DOHH2 (cell line): ENCODE measurements around the gene SLC35G2.

ENCODE experiments used
- EZH2phosphoT487 ChIP-seq: fragments of 200-600 bp; sonication (generic); IDR thresholded peaks from 2 replicates; pipeline ENCODE4 v1.6.1; 2017; ENCODE audit warnings: borderline replicate concordance, mild to moderate bottlenecking, antibody characterized with exemption, low read length, moderate library complexity, mixed read lengths
- TF ChIP-seq, protein P1 (sequence below): fragments of 200-600 bp; sonication (generic); IDR thresholded peaks from one replicate; pipeline ENCODE4 v1.5.1; 2014; ENCODE audit warnings: antibody characterized with exemption, mild to moderate bottlenecking, low read depth, low read length; ENCODE audit not compliant: poor library complexity, severe bottlenecking

DNA sequence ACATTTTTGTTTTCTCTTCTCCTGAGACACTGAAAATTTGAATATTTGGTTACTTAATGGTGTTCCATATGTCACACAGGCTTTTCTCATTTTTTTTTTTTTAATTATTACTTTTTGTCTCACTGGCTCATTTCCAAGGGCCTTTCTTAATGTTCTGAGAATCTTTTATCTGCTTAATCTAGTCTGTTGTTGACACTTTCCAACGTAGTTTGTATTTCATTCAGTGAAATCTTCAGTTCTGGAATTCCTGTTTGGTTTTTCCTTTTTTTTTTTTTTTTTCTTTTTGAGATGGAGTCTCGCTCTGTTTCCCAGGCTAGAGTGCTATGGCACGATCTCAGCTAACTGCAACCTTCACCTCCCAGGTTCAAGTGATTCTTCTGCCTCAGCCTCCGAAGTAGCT, 85.8 kb downstream of the SLC35G2 start:
- TF ChIP-seq EZH2phosphoT487 = no peak
- TF ChIP-seq, protein P1, sequence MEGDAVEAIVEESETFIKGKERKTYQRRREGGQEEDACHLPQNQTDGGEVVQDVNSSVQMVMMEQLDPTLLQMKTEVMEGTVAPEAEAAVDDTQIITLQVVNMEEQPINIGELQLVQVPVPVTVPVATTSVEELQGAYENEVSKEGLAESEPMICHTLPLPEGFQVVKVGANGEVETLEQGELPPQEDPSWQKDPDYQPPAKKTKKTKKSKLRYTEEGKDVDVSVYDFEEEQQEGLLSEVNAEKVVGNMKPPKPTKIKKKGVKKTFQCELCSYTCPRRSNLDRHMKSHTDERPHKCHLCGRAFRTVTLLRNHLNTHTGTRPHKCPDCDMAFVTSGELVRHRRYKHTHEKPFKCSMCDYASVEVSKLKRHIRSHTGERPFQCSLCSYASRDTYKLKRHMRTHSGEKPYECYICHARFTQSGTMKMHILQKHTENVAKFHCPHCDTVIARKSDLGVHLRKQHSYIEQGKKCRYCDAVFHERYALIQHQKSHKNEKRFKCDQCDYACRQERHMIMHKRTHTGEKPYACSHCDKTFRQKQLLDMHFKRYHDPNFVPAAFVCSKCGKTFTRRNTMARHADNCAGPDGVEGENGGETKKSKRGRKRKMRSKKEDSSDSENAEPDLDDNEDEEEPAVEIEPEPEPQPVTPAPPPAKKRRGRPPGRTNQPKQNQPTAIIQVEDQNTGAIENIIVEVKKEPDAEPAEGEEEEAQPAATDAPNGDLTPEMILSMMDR = no peak
